Measurements from ENCODE around the gene DRC3.

DRC3 gene

GRCh38 chr17:17957584-17957916, 15.1 kb upstream of the DRC3 start:
- Histone ChIP-seq H2BK5ac (ENCODE audit: low read length) (no peak overlapping the region), H3K79me2 (ENCODE audit: control insufficient read depth, insufficient read depth, low read length) (no peaks in the 10 kb centered on the region), H4K8ac (ENCODE audit: low read depth, low read length) (no peak overlapping the region), H3K4me2 (ENCODE audit: low read length) (no peak overlapping the region), H3K9ac (ENCODE audit: low read length) (no peak overlapping the region), H3K4ac (ENCODE audit: low read depth, low read length) (no peak overlapping the region), H3K4me1 (ENCODE audit: control insufficient read depth, low read depth, low read length) (peaks cover 11% of the 10 kb centered on the region), H3K56ac (ENCODE audit: low read length) (no peak overlapping the region), H3K23ac (ENCODE audit: low read length) (no peak overlapping the region), H2BK120ac (ENCODE audit: low read depth, low read length) (no peak overlapping the region), H3K4me3 (ENCODE audit: low read length) (no peak overlapping the region), H3K18ac (ENCODE audit: low read length) (no peak overlapping the region), H3K27ac (ENCODE audit: low read depth, low read length) (no peak overlapping the region), H2BK15ac (replicated peaks; ENCODE audit: low read depth) (no peak overlapping the region), H2AK5ac (ENCODE audit: low read length) (no peak overlapping the region), H3K79me1 (ENCODE audit: low read length) (peaks cover 1% of the 10 kb centered on the region), H3K27me3 (ENCODE audit: insufficient read depth, low read length, poor library complexity) (no peaks in the 10 kb centered on the region), H3K36me3 (ENCODE audit: control insufficient read depth, insufficient read depth, low read length) (no peaks in the 10 kb centered on the region), H4K5ac (ENCODE audit: low read length) (no peak overlapping the region)
- DNase-seq: no peak
- no CpG with 5 or more reads among the region's 7 CpGs for WGBS (ENCODE audit: extremely low coverage, insufficient coverage, low lambda C conversion rate)

DNA sequence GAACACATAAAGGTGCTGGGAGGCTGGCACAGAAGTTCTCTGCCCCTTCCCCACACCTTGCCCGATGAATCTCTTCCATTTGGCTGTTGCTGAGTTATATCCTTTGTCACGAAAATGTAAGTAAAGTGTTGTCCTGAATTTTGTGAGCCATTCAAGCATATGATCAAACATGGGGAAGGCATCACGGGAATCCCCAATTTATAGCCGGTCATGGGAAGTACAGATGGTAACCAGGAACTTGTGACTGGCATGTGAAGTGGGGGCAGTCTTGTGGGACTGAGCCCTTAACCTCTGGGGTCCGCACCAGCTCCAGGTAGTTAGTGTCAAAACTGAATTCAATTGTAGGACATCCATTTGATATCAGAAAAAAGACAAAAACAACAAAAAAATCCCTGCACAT, 13.7 kb upstream of the DRC3 start:
- peaks cover 11% of the 10 kb centered on the region for H3K4me1 ChIP-seq (ENCODE audit: control insufficient read depth, low read depth, low read length)
- H3K18ac ChIP-seq (ENCODE audit: low read length): no peak overlapping the region
- no peaks in the 10 kb centered on the region for H3K27me3 ChIP-seq (ENCODE audit: insufficient read depth, low read length, poor library complexity)
- no peak overlapping the region for H3K4me2 ChIP-seq (ENCODE audit: low read length)
- H2BK5ac ChIP-seq (ENCODE audit: low read length): no peak overlapping the region
- H3K27ac ChIP-seq (ENCODE audit: low read depth, low read length): no peak overlapping the region
- H3K4ac ChIP-seq (ENCODE audit: low read depth, low read length): no peak overlapping the region
- no peaks in the 10 kb centered on the region for H3K36me3 ChIP-seq (ENCODE audit: control insufficient read depth, insufficient read depth, low read length)
- no peak overlapping the region for H3K9ac ChIP-seq (ENCODE audit: low read length)
- WGBS (ENCODE audit: extremely low coverage, insufficient coverage, low lambda C conversion rate): no CpG with 5 or more reads among the region's 5 CpGs
- H3K79me1 ChIP-seq (ENCODE audit: low read length): peaks cover 1% of the 10 kb centered on the region
- H4K5ac ChIP-seq (ENCODE audit: low read length): no peak overlapping the region
- H3K23ac ChIP-seq (ENCODE audit: low read length): no peak overlapping the region
- no peak overlapping the region for H3K4me3 ChIP-seq (ENCODE audit: low read length)
- peak overlapping the region; percentile 76 for H2AK5ac ChIP-seq (ENCODE audit: low read length)
- no peak for DNase-seq
- no peaks in the 10 kb centered on the region for H3K79me2 ChIP-seq (ENCODE audit: control insufficient read depth, insufficient read depth, low read length)
- peak overlapping the region; percentile 38 for H3K56ac ChIP-seq (ENCODE audit: low read length)
- H2BK120ac ChIP-seq (ENCODE audit: low read depth, low read length): no peak overlapping the region
- H2BK15ac ChIP-seq (replicated peaks; ENCODE audit: low read depth): no peak overlapping the region
- no peak overlapping the region for H4K8ac ChIP-seq (ENCODE audit: low read depth, low read length)

DNA sequence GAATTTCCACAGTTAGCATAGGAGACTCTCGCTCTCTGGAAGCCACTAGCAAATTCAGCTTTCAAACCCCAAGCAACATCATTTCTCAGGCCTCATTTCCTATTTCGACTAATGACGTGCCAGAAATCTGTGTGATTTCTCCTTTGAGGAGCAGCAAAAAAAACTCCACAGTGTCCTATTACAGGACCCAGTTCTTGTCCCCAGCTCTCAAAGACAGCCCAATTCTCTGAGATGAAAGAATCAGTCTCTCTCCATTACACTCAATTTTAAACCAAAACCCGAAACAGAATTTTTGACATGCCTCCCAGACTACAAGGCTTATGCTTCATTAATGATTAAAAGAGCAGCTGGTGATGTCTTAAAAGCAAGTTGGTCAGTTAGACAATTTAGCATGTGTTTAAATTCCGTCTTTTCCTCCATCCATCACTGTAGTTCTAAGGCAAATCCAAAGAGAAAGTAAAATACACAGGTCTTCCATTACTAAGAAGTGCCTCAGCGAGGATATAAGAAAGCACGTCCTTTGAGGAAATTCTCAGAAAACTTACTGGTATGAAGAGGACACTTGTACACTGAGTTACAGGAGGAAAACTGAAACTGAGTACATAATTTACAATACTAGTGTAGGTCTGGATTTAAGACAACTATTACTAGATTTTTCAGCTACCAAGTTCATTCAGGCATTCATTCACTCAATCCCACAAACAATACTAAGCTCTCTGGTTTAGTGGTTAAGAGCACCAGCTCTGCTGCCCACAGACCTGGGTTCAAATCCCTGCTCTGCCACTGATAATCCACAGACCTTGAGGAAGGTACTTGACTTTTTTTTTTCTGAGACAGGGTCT, 12.9 kb upstream of the DRC3 start:
- H3K4me3 ChIP-seq (ENCODE audit: low read length): no peak overlapping the region
- H3K4me2 ChIP-seq (ENCODE audit: low read length): no peak overlapping the region
- WGBS (ENCODE audit: extremely low coverage, insufficient coverage, low lambda C conversion rate): no CpG with 5 or more reads among the region's 7 CpGs

GRCh38 chr17:17960500-17961030, 12.1 kb upstream of the DRC3 start:
- H3K9ac ChIP-seq (ENCODE audit: low read length): no peak overlapping the region
- no peak overlapping the region for H3K4me3 ChIP-seq (ENCODE audit: low read length)
- H3K56ac ChIP-seq (ENCODE audit: low read length): no peak overlapping the region
- H3K4me2 ChIP-seq (ENCODE audit: low read length): no peak overlapping the region
- no peak overlapping the region for H2BK5ac ChIP-seq (ENCODE audit: low read length)
- H3K4me1 ChIP-seq (ENCODE audit: control insufficient read depth, low read depth, low read length): peaks cover 11% of the 10 kb centered on the region
- H3K36me3 ChIP-seq (ENCODE audit: control insufficient read depth, insufficient read depth, low read length): no peaks in the 10 kb centered on the region
- H3K4ac ChIP-seq (ENCODE audit: low read depth, low read length): no peak overlapping the region
- no peak overlapping the region for H3K23ac ChIP-seq (ENCODE audit: low read length)
- H3K27ac ChIP-seq (ENCODE audit: low read depth, low read length): no peak overlapping the region
- no peak overlapping the region for H2BK15ac ChIP-seq (replicated peaks; ENCODE audit: low read depth)
- no peak overlapping the region for H4K8ac ChIP-seq (ENCODE audit: low read depth, low read length)
- H3K79me2 ChIP-seq (ENCODE audit: control insufficient read depth, insufficient read depth, low read length): no peaks in the 10 kb centered on the region
- DNase-seq: no peak
- peaks cover 1% of the 10 kb centered on the region for H3K79me1 ChIP-seq (ENCODE audit: low read length)
- H4K5ac ChIP-seq (ENCODE audit: low read length): no peak overlapping the region
- no CpG with 5 or more reads among the region's 5 CpGs for WGBS (ENCODE audit: extremely low coverage, insufficient coverage, low lambda C conversion rate)
- H2BK120ac ChIP-seq (ENCODE audit: low read depth, low read length): no peak overlapping the region
- no peak overlapping the region for H2AK5ac ChIP-seq (ENCODE audit: low read length)
- no peak overlapping the region for H3K18ac ChIP-seq (ENCODE audit: low read length)
- H3K27me3 ChIP-seq (ENCODE audit: insufficient read depth, low read length, poor library complexity): no peaks in the 10 kb centered on the region

More for the DNA sequence above, 12.9 kb upstream of the DRC3 start:
- Histone ChIP-seq H4K8ac (ENCODE audit: low read depth, low read length) (no peak overlapping the region), H3K9ac (ENCODE audit: low read length) (no peak overlapping the region), H3K4me1 (ENCODE audit: control insufficient read depth, low read depth, low read length) (peaks cover 11% of the 10 kb centered on the region), H2BK120ac (ENCODE audit: low read depth, low read length) (no peak overlapping the region), H2BK5ac (ENCODE audit: low read length) (no peak overlapping the region), H3K27ac (ENCODE audit: low read depth, low read length) (no peak overlapping the region), H3K56ac (ENCODE audit: low read length) (no peak overlapping the region), H3K36me3 (ENCODE audit: control insufficient read depth, insufficient read depth, low read length) (no peaks in the 10 kb centered on the region), H3K23ac (ENCODE audit: low read length) (no peak overlapping the region), H3K18ac (ENCODE audit: low read length) (peak overlapping the region; percentile 69), H3K79me2 (ENCODE audit: control insufficient read depth, insufficient read depth, low read length) (no peaks in the 10 kb centered on the region), H2AK5ac (ENCODE audit: low read length) (no peak overlapping the region), H4K5ac (ENCODE audit: low read length) (no peak overlapping the region), H2BK15ac (replicated peaks; ENCODE audit: low read depth) (no peak overlapping the region), H3K79me1 (ENCODE audit: low read length) (peaks cover 1% of the 10 kb centered on the region), H3K27me3 (ENCODE audit: insufficient read depth, low read length, poor library complexity) (no peaks in the 10 kb centered on the region), H3K4ac (ENCODE audit: low read depth, low read length) (no peak overlapping the region)
- DNase-seq: no peak

GRCh38 chr17:17963066-17963465, 9.6 kb upstream of the DRC3 start:
- H3K18ac ChIP-seq (ENCODE audit: low read length): no peak overlapping the region
- H3K4ac ChIP-seq (ENCODE audit: low read depth, low read length): no peak overlapping the region
- H3K4me2 ChIP-seq (ENCODE audit: low read length): no peak overlapping the region
- no peaks in the 10 kb centered on the region for H3K79me2 ChIP-seq (ENCODE audit: control insufficient read depth, insufficient read depth, low read length)
- H3K79me1 ChIP-seq (ENCODE audit: low read length): peaks cover 1% of the 10 kb centered on the region
- H3K36me3 ChIP-seq (ENCODE audit: control insufficient read depth, insufficient read depth, low read length): no peaks in the 10 kb centered on the region
- no peak overlapping the region for H2BK120ac ChIP-seq (ENCODE audit: low read depth, low read length)
- H2BK5ac ChIP-seq (ENCODE audit: low read length): no peak overlapping the region
- H3K4me3 ChIP-seq (ENCODE audit: low read length): no peak overlapping the region
- no CpG with 5 or more reads among the region's 4 CpGs for WGBS (ENCODE audit: extremely low coverage, insufficient coverage, low lambda C conversion rate)
- H3K4me1 ChIP-seq (ENCODE audit: control insufficient read depth, low read depth, low read length): peaks cover 10% of the 10 kb centered on the region
- H3K9ac ChIP-seq (ENCODE audit: low read length): no peak overlapping the region
- no peak overlapping the region for H2AK5ac ChIP-seq (ENCODE audit: low read length)
- H4K5ac ChIP-seq (ENCODE audit: low read length): no peak overlapping the region
- no peak for DNase-seq
- H3K23ac ChIP-seq (ENCODE audit: low read length): no peak overlapping the region
- H2BK15ac ChIP-seq (replicated peaks; ENCODE audit: low read depth): no peak overlapping the region
- no peak overlapping the region for H3K56ac ChIP-seq (ENCODE audit: low read length)
- no peaks in the 10 kb centered on the region for H3K27me3 ChIP-seq (ENCODE audit: insufficient read depth, low read length, poor library complexity)
- H4K8ac ChIP-seq (ENCODE audit: low read depth, low read length): no peak overlapping the region
- no peak overlapping the region for H3K27ac ChIP-seq (ENCODE audit: low read depth, low read length)

Data from mesendoderm (in vitro differentiated cells).